WTC11 (cell line): Measurements from ENCODE around the gene SEPTIN1. TPM values are rescaled to one million over a fixed set of nuclear protein-coding genes. Genes with fewer than 3 reads are reported as not detected.
"Not testable (repeated sequence)": the region's sequence is repeated elsewhere in the genome, so short reads cannot be mapped to it uniquely, and the experiment has no call there.

Experiments used
- ATAC-seq: fragments of 200-7000 bp; cut with Tn5 transposase; 2 replicates; pipeline ENCODE4 v1.10.0; 2021; ENCODE audit warnings: mild to moderate bottlenecking, moderate library complexity
- CTCF ChIA-PET: fragments of 300-600 bp; sonication (Branson Sonifier 250); formaldehyde crosslinking; loops from one replicate; lab custom pipeline; 2021; ENCODE audit warnings: antibody characterized with exemption; lab: Charles Lee
- POLR2A ChIA-PET: fragments of 350-600 bp; sonication (Branson Sonifier 250); formaldehyde crosslinking; loops from one replicate; lab custom pipeline; 2021; ENCODE audit warnings: antibody characterized with exemption; lab: Charles Lee
- DNase-seq: peaks from one replicate; pipeline ENCODE4 v3.0.0; 2021; ENCODE audit warnings: low spot score
- H3K27ac Mint-ChIP-seq: 2 replicates; pipeline ENCODE4 v1.8.0; 2021; ENCODE audit warnings: mixed read lengths
- H3K27me3 Mint-ChIP-seq: 2 replicates; pipeline ENCODE4 v1.8.0; 2021; ENCODE audit warnings: low read depth, mild to moderate bottlenecking, moderate library complexity, mixed read lengths
- H3K36me3 Mint-ChIP-seq: 2 replicates; pipeline ENCODE4 v1.8.0; 2021; ENCODE audit warnings: mixed read lengths
- H3K4me1 Mint-ChIP-seq: 2 replicates; pipeline ENCODE4 v1.8.0; 2022; ENCODE audit warnings: mixed read lengths
- H3K4me3 Mint-ChIP-seq: 2 replicates; pipeline ENCODE4 v1.8.0; 2021; ENCODE audit warnings: mild to moderate bottlenecking, moderate library complexity, mixed read lengths
- H3K9me3 Mint-ChIP-seq: 2 replicates; pipeline ENCODE4 v1.8.0; 2021; ENCODE audit warnings: mixed read lengths
- FOXK1 ChIP-seq: sonication (generic); formaldehyde crosslinking; IDR thresholded peaks from 2 replicates; pipeline ENCODE4 v1.8.0; 2022; ENCODE audit warnings: mild to moderate bottlenecking, moderate library complexity, missing genetic modification reagents
- FOXP1 ChIP-seq: sonication (generic); formaldehyde crosslinking; IDR thresholded peaks from 2 replicates; pipeline ENCODE4 v1.8.0; 2022; ENCODE audit warnings: missing genetic modification reagents, mild to moderate bottlenecking, moderate library complexity, borderline replicate concordance
- GABPB1 ChIP-seq: sonication (generic); formaldehyde crosslinking; IDR thresholded peaks from 2 replicates; pipeline ENCODE4 v1.8.1; 2023; ENCODE audit warnings: mild to moderate bottlenecking, missing genetic modification reagents
- MYBL2 ChIP-seq: sonication (generic); formaldehyde crosslinking; IDR thresholded peaks from 2 replicates; pipeline ENCODE4 v1.8.1; 2023; ENCODE audit warnings: mild to moderate bottlenecking, moderate library complexity, missing genetic modification reagents
- ZNF671 ChIP-seq: fragments of 250-450 bp; sonication (Bioruptor Pico); IDR thresholded peaks from 2 replicates; pipeline ENCODE4 v1.8.0; 2021; ENCODE audit warnings: mild to moderate bottlenecking
- total RNA-seq: library from RNA; stranded (reverse); gene quantifications from 3 replicates; pipeline ENCODE4 v1.2.3, GENCODE V29; 2021
- TF ChIP-seq, protein P1 (sequence below): sonication (generic); formaldehyde crosslinking; IDR thresholded peaks from 2 replicates; pipeline ENCODE4 v1.8.1; 2023; ENCODE audit warnings: mild to moderate bottlenecking, missing genetic modification reagents, borderline replicate concordance
- TF ChIP-seq, protein P2 (sequence below): sonication (generic); formaldehyde crosslinking; IDR thresholded peaks from 2 replicates; pipeline ENCODE4 v1.8.1; 2023; ENCODE audit warnings: mild to moderate bottlenecking, missing genetic modification reagents
- TF ChIP-seq, protein P3 (sequence below): sonication (generic); formaldehyde crosslinking; IDR thresholded peaks from 2 replicates; pipeline ENCODE4 v1.8.0; 2023; ENCODE audit warnings: missing genetic modification reagents, mild to moderate bottlenecking, borderline replicate concordance
- TF ChIP-seq, protein P4 (sequence below): sonication (generic); formaldehyde crosslinking; IDR thresholded peaks from 2 replicates; pipeline ENCODE4 v1.8.0; 2022; ENCODE audit warnings: mild to moderate bottlenecking, missing genetic modification reagents
- TF ChIP-seq, protein P5 (sequence below): fragments of 250-450 bp; sonication (Bioruptor Pico); IDR thresholded peaks from 2 replicates; pipeline ENCODE4 v1.9.0; 2021; ENCODE audit warnings: moderate library complexity, mild to moderate bottlenecking, inconsistent platforms, borderline replicate concordance

Gene SEPTIN1
- total RNA-seq, 1 experiment from 2014 or later: 2.3 TPM

DNA sequence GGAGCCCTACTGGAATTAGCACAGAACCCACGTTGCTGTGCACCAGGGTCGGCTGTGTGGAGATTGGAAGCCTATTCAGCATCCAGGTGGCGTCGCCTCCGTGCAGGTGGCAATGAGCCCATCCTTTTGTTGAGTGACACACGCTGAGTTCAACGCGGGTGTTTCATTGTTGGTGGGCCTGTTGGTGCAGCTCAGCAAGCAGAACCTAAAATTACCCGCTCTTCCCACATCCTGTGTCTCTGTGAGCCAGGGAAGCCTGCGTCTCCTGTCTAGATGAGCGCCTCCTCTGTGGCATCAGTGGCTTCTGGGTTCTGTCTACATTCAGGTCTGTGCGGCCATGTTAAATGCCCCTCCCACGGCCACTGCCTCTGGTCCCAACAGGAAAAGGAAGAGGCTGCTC lies 41.7 kb downstream of the SEPTIN1 start:
- H3K9me3 Mint-ChIP-seq: peaks cover 5% of the 10 kb centered on the region; the same call in 1 of the 2 replicates
- H3K27me3 Mint-ChIP-seq: no peaks in the 10 kb centered on the region
- ChIA-PET CTCF (interaction anchor here (0.7 kb wide), 1 partner anchor 55 kb away, joined by 3 read pairs; no protein-coding TSS in a partner anchor), POLR2A (interaction anchor here (0.6 kb wide), 1 partner anchor 442 kb away, joined by 10 read pairs; no protein-coding TSS in a partner anchor)
- ATAC-seq: no peak
- no peaks in the 10 kb centered on the region for H3K36me3 Mint-ChIP-seq
- DNase-seq: no peak
- TF ChIP-seq, protein P1, sequence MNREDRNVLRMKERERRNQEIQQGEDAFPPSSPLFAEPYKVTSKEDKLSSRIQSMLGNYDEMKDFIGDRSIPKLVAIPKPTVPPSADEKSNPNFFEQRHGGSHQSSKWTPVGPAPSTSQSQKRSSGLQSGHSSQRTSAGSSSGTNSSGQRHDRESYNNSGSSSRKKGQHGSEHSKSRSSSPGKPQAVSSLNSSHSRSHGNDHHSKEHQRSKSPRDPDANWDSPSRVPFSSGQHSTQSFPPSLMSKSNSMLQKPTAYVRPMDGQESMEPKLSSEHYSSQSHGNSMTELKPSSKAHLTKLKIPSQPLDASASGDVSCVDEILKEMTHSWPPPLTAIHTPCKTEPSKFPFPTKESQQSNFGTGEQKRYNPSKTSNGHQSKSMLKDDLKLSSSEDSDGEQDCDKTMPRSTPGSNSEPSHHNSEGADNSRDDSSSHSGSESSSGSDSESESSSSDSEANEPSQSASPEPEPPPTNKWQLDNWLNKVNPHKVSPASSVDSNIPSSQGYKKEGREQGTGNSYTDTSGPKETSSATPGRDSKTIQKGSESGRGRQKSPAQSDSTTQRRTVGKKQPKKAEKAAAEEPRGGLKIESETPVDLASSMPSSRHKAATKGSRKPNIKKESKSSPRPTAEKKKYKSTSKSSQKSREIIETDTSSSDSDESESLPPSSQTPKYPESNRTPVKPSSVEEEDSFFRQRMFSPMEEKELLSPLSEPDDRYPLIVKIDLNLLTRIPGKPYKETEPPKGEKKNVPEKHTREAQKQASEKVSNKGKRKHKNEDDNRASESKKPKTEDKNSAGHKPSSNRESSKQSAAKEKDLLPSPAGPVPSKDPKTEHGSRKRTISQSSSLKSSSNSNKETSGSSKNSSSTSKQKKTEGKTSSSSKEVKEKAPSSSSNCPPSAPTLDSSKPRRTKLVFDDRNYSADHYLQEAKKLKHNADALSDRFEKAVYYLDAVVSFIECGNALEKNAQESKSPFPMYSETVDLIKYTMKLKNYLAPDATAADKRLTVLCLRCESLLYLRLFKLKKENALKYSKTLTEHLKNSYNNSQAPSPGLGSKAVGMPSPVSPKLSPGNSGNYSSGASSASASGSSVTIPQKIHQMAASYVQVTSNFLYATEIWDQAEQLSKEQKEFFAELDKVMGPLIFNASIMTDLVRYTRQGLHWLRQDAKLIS: no peak
- TF ChIP-seq ZNF671 (CRISPR knock-in tag): no peak
- no peak overlapping the region for H3K27ac Mint-ChIP-seq
- peaks cover 10% of the 10 kb centered on the region for H3K4me1 Mint-ChIP-seq
- H3K4me3 Mint-ChIP-seq: no peak overlapping the region

DNA sequence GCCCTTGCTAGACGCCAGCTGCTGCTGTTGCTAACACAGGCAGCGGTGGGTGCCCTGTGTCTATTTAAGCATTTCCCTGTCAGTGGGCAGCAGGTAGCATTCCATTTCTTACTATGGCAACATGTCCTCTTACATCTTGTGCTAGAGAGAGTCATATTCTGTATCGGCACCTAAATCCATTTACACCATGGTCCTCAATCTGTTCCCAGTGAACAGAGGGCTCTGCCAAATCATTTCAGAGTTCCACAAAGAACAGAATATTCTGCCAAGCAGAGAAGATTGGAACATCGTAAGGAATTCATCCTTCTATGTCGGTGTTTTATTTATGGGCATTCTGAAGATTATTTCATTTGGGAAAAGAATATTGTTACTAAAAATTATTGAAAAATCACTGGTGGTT lies 43.6 kb downstream of the SEPTIN1 start:
- H3K27me3 Mint-ChIP-seq, H3K36me3 Mint-ChIP-seq, CTCF ChIA-PET, POLR2A ChIA-PET, H3K27ac Mint-ChIP-seq, DNase-seq, ATAC-seq, H3K9me3 Mint-ChIP-seq, H3K4me3 Mint-ChIP-seq: not testable (repeated sequence)
- peaks cover 12% of the 10 kb centered on the region for H3K4me1 Mint-ChIP-seq

DNA sequence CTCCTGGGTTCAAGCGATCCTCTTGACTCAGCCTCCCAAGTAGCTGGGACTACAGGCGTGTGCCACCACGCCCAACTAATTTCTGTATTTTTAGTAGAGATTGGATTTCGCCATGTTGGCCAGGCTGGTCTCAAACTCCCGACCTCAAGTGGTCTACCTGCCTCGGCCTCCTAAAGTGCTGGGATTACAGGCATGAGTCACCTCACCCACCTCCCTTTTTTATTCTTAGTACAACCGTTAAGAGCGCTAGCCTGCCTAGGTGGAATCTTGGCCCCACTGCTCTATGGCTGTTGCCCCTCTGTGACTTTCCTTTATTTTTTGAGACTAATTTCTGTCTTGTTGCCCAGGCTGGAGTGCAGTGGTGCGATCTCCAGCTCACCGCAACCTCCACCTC lies 44.4 kb downstream of the SEPTIN1 start:
- DNase-seq, H3K36me3 Mint-ChIP-seq, ATAC-seq, CTCF ChIA-PET, H3K9me3 Mint-ChIP-seq, H3K27me3 Mint-ChIP-seq, POLR2A ChIA-PET, H3K4me3 Mint-ChIP-seq, H3K27ac Mint-ChIP-seq: not testable (repeated sequence)
- peaks cover 12% of the 10 kb centered on the region for H3K4me1 Mint-ChIP-seq

DNA sequence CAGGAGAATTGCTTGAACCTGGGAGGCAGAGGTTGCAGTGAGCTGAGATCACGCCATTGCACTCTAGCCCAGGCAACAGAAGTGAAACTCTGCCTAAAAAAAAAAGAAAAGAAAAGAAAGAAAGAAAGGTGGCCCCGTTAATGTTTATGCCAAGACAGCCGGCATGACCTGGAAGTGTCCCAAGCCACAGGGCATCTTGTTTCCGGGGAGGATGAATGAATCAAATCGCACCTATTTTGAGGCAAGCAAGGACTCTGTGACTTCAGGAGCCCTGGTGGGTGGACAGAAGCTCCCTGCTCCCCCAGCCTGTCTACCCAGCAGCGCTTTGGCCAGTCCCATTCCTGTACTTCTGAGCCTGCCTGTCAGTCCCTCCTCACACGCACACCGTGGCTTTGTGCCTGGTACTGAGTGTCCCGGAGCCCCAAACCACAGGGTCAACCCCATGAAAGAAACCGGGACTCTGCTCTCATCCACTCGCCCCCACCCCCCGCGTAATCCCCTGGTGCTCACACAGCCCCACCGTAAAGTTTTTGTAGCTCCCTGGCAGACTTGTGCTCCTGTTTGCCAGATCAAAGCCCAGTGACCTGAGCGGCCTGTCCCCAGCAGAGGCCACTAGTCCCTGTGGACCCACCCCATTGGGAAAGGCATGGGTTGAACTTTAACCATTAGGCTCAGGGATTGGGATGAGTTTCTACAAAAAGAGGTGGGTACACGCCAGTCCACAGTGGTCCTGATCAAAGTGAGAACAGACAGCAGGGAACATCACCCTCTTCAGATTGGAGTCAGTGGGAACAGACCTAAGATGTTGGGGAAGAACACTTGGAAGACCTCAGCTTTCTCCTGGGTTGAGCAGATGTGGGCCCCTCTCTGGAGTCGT lies 46.5 kb downstream of the SEPTIN1 start:
- POLR2A ChIA-PET: interaction anchor here (0.7 to 1.5 kb wide), 4 partner anchors 19 to 94 kb away, joined by 4 to 6 read pairs (median 4); partner anchors contain the start of genes CD2BP2 and DCTPP1

DNA sequence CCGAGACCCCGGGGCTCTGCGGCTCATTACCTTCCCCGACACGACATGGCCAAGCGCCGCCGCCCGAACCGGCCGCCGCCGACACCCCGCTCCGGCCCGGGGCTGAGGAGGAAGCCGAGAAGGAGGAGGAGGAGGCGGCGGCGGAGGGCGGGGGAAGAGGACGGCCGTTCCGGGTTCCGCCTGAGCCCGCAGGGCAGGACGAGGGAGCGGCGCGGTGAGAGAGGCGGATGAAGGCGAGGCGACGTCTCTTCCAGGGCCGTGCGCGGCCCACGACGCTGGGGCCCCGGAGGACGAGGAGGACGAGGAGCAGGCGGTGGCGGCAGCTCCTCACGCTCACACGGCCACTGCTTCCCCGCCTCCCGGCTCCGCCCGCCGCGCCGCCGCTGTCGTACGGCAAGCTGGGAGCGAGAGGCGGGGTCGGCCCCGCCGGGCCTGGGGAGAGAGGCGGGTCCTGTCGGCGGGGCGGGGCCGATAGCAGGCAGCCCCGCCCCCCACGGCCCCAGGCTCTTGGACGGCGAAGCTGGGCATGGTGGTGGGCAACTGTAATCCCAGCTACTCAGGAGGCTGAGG lies 47.2 kb downstream of the SEPTIN1 start:
- CTCF ChIA-PET: interaction anchor here (0.9 to 1.6 kb wide), 7 partner anchors 18 to 280 kb away, joined by 3 to 4 read pairs (median 3); partner anchors contain the start of genes DCTPP1 and ZNF48
- H3K27ac Mint-ChIP-seq, H3K9me3 Mint-ChIP-seq, H3K27me3 Mint-ChIP-seq, H3K36me3 Mint-ChIP-seq: not testable (repeated sequence)
- peak; percentile 86 for DNase-seq
- peak overlapping the region; percentile 67 for H3K4me3 Mint-ChIP-seq
- ATAC-seq: peak; percentile 82
- peaks cover 15% of the 10 kb centered on the region for H3K4me1 Mint-ChIP-seq
- POLR2A ChIA-PET: interaction anchor here (0.7 to 1.5 kb wide), 4 partner anchors 20 to 95 kb away, joined by 4 to 6 read pairs (median 4); partner anchors contain the start of genes CD2BP2 and DCTPP1
- TF ChIP-seq FOXK1 (CRISPR knock-in tag) (peak; percentile 47; the same call in 1 of the 2 replicates), MYBL2 (CRISPR knock-in tag) (peak; percentile 62; the same call in 1 of the 2 replicates), FOXP1 (0 out of 2 replicates have a peak, but pooled peaks have one; percentile 37)
- TF ChIP-seq, protein P2, sequence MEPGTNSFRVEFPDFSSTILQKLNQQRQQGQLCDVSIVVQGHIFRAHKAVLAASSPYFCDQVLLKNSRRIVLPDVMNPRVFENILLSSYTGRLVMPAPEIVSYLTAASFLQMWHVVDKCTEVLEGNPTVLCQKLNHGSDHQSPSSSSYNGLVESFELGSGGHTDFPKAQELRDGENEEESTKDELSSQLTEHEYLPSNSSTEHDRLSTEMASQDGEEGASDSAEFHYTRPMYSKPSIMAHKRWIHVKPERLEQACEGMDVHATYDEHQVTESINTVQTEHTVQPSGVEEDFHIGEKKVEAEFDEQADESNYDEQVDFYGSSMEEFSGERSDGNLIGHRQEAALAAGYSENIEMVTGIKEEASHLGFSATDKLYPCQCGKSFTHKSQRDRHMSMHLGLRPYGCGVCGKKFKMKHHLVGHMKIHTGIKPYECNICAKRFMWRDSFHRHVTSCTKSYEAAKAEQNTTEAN (CRISPR knock-in tag): 0 out of 2 replicates have a peak, but pooled peaks have one; percentile 45
- TF ChIP-seq, protein P3, sequence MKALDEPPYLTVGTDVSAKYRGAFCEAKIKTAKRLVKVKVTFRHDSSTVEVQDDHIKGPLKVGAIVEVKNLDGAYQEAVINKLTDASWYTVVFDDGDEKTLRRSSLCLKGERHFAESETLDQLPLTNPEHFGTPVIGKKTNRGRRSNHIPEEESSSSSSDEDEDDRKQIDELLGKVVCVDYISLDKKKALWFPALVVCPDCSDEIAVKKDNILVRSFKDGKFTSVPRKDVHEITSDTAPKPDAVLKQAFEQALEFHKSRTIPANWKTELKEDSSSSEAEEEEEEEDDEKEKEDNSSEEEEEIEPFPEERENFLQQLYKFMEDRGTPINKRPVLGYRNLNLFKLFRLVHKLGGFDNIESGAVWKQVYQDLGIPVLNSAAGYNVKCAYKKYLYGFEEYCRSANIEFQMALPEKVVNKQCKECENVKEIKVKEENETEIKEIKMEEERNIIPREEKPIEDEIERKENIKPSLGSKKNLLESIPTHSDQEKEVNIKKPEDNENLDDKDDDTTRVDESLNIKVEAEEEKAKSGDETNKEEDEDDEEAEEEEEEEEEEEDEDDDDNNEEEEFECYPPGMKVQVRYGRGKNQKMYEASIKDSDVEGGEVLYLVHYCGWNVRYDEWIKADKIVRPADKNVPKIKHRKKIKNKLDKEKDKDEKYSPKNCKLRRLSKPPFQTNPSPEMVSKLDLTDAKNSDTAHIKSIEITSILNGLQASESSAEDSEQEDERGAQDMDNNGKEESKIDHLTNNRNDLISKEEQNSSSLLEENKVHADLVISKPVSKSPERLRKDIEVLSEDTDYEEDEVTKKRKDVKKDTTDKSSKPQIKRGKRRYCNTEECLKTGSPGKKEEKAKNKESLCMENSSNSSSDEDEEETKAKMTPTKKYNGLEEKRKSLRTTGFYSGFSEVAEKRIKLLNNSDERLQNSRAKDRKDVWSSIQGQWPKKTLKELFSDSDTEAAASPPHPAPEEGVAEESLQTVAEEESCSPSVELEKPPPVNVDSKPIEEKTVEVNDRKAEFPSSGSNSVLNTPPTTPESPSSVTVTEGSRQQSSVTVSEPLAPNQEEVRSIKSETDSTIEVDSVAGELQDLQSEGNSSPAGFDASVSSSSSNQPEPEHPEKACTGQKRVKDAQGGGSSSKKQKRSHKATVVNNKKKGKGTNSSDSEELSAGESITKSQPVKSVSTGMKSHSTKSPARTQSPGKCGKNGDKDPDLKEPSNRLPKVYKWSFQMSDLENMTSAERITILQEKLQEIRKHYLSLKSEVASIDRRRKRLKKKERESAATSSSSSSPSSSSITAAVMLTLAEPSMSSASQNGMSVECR (CRISPR knock-in tag): 0 out of 2 replicates have a peak, but pooled peaks have one; percentile 17
- TF ChIP-seq, protein P4, sequence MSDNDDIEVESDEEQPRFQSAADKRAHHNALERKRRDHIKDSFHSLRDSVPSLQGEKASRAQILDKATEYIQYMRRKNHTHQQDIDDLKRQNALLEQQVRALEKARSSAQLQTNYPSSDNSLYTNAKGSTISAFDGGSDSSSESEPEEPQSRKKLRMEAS: 0 out of 2 replicates have a peak, but pooled peaks have one; percentile 36

More for the DNA sequence above, 46.5 kb downstream of the SEPTIN1 start:
- Mint-ChIP-seq H3K9me3 (peaks cover 5% of the 10 kb centered on the region; the same call in 1 of the 2 replicates), H3K36me3 (no peaks in the 10 kb centered on the region), H3K27me3 (no peaks in the 10 kb centered on the region), H3K4me1 (peaks cover 15% of the 10 kb centered on the region), H3K27ac (no peak overlapping the region), H3K4me3 (peak overlapping the region; percentile 67)
- ATAC-seq (no peak), DNase-seq (no peak)
- 0 out of 2 replicates have a peak, but pooled peaks have one; percentile 17 for TF ChIP-seq GABPB1
- TF ChIP-seq, protein P5, sequence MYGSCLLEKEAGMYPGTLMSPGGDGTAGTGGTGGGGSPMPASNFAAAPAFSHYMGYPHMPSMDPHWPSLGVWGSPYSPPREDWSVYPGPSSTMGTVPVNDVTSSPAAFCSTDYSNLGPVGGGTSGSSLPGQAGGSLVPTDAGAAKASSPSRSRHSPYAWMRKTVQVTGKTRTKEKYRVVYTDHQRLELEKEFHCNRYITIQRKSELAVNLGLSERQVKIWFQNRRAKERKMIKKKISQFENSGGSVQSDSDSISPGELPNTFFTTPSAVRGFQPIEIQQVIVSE (CRISPR knock-in tag): no peak
- CTCF ChIA-PET: interaction anchor here (0.9 to 1.6 kb wide), 6 partner anchors 17 to 280 kb away, joined by 3 to 4 read pairs (median 3); partner anchors contain the start of genes DCTPP1 and ZNF48
